GM18870 (cell line): ENCODE data around the gene ATXN2L.
"Not testable (repeated sequence)": the region's sequence is repeated elsewhere in the genome, so short reads cannot be mapped to it uniquely, and the experiment has no call there.

Source experiments
- ATAC-seq: cut with Tn5 transposase; IDR thresholded peaks from one replicate; pipeline ENCODE4 v1.9.1; 2021; ENCODE audit warnings: moderate library complexity; ENCODE audit not compliant: unreplicated experiment

The ATXN2L gene

DNA sequence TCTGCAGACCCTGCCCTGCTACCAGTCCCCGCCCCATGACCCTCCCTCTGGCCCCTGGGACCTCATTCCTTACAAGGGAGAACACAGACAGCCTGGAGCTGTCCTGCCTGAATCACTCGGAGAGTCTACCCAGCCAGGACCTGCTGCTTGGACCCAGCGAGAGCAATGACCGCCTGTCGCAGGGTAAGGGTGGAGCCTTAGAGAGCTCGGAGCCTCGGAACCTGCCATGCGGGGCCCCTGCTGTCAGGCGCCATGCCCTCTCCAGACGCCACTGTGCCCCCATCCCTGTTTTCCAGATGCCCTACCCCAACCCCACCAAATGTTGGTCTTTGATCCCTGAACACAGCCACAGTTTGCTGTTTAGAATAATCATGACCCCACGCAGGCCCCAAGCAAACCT lies 46.4 kb downstream of the ATXN2L start:
- ATAC-seq = no peak

DNA sequence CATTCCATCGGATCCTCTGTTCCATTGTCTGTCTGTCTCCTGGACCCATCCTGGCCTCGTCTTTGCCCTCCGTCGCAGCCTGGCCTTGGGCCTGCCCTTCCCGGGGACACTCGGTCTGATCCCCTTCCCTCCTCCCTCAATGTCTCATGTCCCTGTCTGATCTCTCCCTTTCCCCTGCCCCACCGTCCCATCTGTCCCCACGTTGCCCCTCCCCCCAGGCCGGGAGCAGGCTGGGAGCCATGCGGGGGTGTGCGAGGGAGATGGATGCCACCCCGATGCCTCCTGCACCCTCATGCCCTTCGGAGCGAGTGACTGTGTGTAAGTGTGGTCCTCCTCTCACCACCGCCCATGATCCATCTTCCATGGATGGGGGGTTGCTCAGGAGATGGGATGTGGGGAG lies 50.2 kb downstream of the ATXN2L start:
- ATAC-seq = no peak

DNA sequence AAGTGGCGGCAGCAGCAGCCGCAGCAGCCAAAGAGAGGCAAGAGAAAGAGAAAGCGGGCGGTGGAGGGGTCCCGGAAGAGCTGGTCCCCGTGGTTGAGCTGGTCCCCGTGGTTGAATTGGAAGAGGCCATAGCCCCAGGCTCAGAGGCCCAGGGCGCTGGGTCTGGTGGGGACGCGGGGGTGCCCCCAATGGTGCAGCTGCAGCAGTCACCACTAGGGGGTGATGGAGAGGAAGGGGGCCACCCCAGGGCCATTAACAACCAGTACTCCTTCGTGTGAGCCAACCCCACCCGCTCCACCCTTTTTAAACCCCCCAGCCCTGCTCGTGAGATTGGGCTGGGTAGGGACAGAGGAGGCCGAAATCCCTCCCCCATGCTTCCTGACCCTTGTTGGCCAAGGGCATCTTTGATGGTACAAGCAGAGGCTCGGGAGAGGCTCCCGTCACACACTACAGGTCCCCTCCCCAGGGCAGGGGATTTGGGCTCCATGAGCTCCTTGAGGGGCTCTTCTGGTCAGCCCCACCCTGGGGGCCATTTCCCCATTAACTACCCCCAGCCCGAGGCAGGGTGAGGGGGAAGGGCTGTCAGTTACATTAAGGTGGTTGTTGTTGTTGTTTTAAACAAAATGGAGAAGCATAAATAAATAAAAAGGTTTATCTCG lies 50.9 kb downstream of the ATXN2L start:
- no peak for ATAC-seq

DNA sequence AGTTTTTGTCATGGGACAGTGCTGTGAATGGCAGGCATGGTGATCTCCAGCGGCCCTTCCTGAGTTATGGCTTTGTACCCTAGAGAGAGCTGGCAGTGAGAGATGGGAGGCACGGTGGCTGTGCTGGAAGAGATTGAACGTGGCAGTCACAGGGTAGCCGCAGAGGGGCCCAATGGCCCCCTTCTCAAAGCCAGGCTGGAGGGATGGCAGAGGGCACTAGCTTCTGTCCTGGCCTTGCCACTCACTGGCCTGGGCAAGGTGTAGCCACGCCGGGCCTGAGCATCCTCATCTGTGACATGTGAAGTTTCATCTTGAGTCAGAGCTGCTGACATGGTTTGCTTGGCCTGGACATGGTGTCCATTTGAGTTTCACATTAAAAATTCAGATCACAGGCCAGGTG lies 51.6 kb downstream of the ATXN2L start:
- ATAC-seq = no peak

DNA sequence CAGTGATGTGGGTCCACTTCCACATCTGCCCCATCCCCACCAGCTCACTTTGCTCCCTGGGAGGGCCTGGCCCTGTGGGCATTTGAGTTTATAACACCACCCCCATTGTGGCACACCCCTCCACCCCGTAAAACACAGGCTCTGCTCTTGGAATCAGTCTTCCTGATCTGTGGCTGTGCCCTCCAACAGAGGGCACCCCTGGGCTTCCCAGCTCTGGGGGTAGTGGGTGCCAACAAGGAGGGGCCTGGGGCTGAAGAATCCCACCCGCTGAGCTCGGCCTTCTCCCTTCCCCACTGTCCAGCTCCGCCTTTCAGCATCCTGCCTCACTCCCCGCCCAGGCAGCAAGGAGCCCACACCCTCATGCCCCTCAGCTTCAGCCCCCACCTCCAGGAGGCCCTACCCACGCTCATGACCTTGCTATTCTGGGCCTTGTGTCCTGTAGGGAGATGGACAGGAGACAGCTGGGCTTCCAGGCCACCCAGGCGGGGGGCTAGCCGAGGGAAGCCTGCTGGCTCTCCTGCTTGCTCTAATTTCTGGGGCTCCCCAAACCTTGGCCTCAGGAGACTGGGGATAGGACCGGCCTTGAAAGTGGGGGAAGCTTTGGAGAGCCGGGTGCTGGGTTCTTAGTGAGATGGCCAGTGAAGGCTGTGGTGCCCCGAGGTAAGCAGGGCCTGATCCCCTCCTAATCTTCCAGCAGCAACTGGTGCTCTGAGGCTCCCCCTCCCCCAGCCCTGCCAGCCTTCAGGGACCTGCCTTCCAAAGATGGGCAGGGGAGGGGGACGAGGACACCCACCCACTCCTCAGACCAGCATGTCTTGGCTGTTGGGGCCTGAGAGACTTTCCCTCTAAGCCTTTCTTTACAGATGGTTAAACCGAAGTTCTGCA lies 52.6 kb downstream of the ATXN2L start:
- no peak for ATAC-seq

DNA sequence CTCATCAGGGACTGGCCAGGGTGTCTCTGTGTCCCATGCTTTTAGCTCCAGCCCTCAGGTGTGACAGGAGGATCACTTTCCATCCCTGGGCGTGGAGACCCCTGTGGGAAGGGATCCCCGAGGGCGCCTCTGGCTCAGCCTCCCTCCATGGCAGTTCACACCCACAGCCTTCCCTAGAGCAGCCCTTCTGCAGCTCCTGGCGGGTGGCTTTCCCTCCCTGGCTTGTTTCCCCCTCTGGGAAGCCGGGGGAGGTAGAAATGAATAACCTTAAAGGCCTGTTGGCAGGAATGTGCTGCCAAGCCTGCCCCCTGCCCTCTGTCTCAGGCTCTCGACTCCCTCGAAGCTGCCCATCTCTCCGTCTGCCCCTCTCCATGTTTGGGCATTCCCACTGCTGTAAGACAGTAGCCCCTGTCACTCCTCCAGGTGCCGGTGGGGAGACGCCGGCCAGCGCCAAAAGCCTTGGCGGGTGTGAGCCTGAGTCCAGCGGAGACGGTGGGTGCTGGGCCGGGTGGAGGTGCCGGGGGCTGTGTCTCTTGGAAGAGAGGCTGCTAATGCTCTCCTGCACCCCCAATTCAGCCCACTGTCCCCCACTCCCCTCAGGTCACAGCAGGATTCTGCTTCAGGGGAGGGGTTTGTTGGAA lies 53.3 kb downstream of the ATXN2L start:
- no peak for ATAC-seq

DNA sequence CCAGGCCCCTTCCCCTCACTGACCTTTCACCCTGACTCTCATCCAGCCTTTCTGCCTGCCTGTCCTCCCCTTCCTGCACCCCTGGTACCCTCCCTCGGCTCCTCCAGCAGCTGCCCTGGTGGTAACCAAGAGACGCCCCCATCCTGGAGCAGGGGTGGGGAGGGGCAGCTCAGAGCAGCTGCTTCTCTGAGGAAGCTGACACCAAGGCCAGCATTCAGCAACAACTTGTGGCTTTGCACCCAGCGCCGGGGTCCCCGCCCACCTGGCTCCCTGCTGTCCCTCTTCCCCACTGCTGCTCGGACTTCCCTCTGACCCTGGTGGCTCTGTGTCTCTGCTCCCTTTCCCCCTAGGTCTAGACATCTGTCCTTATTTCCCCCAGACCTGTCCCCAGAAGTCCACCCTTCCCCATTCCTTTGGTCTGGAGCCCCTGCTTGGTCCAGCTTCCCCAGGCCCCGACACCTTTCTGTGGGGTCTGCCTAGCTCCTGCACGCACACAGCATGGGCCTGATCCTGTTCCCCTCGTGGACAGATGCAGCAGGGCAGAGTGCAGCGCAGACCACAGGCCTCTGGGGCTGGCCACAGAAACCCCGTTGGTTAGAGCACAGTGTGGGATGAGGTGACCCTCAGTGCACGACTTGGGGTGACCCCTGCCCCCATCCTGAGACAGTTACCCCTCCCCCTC lies 54.3 kb downstream of the ATXN2L start:
- ATAC-seq = no peak

DNA sequence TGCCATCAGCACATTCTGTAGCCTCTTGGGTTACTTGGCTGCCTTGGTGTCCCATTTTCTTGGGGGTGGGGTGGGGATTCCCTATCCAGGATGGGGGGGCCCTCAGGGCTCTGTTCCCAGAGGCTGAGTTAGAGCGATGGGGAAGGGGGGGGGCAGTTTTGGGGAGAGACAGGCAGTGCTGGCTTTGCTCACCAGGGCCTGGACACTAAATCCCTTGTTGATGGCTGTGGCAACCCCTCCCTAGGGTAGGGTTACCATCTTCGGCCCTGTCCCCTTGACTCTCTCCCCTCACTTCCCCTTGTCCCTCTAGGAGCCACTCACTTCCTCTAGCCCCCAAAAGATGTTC lies 54.8 kb downstream of the ATXN2L start:
- ATAC-seq = no peak

DNA sequence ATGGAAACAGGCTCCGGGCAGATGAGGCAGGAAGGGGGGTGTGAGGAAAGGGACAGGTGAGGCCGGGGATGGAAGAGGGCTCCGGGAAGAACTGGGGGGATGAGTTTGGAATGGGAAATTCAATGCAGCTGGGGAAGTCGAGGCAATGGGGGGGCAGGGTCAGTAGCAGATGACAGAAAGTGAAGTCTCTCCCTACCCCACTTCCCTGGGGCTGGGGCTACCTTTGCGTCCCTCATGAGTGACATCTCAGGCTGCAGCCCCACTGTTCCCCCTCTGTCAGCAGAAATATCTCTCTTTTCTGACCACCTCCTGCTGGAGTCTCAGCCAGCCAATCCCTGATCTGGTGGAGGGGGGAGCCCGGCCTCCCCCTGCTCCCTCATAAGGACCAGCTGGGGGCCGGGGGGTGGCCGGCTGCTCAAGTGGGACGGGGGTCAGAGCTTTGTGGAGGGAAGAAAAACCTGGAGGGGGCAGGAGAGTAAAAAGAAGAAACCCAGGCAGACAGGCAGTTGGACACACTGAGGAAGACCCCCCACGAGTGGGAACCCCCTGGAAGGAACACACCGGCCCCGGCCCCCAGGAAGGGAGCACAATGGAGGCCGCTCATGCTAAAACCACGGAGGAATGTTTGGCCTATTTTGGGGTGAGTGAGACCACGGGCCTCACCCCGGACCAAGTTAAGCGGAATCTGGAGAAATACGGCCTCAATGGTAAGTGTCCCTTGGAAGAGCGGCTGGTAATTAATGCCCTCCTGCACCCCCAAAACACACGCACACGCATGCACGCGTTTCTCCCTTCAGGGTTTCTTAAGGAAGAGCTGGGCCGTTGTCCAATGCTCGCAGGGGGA lies 55.5 kb downstream of the ATXN2L start, which contains the start of gene ATP2A1:
ATP2A1 (plus strand) TSS at position 406 of the 844 bp plus-strand sequence; CDS start at position 590, 184 bp downstream.
- ATAC-seq = no peak

DNA sequence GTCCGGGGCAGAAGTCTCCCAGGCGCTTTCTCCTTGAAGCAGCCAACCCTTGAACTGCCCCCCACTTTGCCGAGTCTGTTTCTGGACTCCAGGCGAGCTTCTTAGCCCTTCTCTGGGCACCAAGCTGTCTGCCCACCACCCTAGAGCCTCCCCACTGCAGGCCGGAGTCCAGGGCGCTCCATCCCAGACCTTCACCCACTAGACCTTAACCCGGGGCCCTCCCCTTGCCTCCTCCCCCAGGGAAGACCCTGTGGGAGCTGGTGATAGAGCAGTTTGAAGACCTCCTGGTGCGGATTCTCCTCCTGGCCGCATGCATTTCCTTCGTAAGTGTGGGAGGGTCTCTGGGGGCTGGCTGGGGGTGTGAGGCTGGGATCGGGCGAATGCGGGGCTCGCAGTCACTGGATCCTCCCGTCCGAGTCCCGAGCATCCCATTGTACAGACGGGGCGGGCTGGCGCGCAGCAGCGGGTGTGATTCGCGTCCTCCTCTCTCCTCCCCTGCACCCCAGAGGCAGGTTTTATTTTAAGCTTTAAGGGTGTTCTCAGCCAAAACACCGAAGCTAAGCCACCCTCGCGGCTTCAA lies 56.6 kb downstream of the ATXN2L start:
- ATAC-seq = no peak

DNA sequence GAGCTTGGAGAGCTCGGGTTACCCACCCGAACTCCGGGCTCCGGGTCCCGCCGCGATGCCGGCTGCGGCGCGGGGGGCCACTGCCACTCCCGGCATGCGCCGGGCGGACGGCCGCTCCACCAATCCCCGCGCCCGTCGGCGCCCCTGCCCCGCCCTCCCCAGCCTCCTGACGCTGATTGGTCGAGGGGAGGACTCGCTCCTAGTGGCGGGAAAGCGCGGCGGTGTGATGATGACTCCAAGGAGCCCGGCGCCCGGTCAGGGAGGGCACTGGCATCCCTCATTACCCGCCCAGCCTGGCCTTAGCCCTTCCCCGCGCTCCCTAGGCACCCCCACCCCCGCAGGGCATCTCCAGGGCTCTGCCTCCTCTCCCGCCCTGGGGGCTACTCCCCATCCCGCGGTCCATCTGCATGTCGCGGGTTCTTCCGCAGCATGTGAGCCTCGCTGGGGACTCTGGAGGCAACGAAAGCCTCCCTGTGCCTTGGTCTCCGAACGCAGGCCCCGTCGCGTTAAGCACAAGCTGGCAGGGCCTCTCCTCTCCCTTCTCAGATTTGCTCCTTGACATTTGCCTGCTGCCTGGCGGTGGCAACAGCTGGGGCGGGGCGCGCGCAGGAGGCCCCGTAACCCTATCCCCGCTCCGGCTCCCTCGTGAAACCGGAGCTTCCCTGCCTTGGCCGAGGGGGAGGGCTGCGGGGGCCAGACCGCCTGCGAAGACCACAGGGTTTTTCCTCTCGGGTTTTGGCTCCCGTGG lies 57.2 kb downstream of the ATXN2L start:
- no peak for ATAC-seq

DNA sequence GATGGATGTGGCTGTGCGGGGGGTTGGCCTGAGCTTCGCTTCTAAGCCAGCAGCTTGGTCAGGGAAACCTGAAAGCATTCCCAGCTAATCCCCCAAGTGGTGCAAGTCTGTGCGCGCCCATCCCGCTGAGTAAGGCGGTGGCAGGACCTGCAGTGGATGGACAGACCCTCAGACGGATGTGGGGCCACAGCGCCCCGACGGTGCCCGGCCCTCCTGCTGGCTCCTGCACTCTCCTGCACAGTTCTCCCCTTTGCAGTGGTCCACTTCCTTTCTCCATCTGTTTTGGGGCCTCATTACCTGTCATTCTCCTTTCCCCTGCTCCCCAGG lies 57.8 kb downstream of the ATXN2L start:
- no peak for ATAC-seq

DNA sequence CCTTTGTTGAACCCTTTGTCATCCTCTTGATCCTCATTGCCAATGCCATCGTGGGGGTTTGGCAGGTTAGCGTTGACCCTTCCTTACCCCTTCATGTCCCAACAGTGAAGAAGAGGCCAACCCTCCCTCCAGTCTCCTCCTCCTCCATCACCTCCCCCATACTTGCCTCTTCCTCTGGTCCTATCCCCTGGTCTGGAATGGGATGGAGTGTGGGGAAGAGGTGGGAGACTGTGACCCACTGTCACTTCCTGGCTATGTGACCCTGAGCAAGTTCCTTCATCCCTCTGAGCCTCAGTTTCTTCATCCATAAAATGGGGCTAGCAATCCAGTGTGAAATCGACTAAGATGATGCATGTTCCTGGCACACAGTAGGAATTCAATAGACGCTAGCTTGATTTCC lies 58.2 kb downstream of the ATXN2L start:
- ATAC-seq = no peak

DNA sequence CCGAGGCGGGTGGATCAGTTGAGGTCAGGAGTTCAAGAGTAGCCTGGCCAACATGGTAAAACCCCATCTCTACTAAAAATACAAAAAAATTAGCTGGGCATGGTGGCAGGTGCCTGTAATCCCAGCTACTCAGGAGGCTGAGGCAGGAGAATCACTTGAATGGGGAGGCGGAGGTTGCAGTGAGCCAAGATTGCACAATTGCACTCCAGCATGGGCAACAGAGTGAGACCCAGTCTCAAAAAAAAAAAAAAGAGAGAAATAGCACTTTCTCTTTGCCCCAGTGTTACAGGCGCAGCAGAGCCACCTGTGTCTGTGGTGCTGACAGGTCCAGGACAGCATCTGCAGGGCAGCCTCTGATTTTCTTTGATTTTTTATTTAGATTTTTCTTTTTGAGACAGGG lies 58.8 kb downstream of the ATXN2L start:
- ATAC-seq = not testable (repeated sequence)

DNA sequence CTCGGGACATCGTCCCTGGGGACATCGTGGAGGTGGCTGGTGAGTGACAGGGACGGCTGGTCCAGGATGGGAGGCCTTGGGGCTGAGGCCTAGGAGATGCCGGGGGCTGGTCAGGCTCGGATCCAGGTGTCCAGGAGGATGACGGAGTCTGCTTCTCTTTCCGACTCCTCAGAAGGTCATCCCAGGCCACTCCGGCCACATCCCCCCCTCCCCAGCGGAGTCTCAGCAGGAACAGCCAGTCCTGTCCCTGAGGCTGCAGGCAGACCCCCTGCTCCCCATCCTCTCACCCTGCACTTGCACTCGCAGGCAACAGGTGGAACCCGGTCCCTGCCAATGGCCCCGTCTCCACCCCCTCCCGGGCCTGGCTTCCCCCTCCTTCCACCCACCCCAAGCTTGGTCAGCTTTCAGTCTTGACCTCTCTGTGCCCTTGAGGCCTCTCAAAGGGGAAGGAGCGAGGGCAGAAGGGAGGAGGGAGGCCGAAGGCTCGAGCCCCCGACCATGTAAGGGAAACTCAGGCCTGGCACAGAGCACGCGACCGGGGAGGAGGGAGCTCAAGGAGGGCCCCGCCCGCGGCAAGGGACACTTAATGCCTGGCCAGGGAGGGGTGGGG lies 59.9 kb downstream of the ATXN2L start:
- ATAC-seq = no peak

DNA sequence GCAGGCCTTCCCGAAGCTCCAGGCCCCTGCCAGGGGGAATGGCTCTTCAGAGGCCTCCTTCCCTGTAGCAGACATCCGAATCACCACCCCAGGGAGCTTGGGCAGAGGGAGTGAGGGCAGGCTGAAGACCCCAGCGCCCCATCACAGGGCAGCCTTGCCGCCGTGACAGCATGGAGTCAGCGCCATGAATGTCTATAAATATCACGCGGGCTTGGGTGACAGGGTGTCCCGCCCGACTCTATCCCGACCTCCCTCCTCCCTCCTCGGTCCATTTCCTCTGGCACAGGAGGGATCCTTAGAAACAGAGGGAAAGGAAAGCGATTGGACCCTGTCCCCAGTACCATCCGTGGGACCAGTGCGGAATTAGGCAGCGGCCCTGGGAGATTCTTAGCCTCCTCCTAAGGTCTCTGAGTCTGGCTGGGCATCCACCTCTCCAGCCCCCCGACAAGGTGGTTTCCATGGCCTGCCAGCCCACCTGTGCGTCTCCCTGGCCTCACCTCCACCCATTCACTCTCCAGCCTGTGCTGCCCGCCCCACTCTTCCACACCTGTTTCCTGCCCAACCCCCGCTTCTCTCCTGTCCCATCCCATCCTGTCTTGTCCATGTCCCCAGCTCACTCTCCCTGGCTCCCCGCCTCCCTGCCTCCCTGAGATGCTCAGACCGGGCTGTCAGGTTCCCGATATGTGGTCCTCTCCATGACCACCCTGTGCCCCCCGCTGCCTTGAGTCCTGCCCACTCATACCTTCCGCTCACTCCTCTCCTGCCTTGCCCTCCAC lies 60.6 kb downstream of the ATXN2L start:
- ATAC-seq = no peak

DNA sequence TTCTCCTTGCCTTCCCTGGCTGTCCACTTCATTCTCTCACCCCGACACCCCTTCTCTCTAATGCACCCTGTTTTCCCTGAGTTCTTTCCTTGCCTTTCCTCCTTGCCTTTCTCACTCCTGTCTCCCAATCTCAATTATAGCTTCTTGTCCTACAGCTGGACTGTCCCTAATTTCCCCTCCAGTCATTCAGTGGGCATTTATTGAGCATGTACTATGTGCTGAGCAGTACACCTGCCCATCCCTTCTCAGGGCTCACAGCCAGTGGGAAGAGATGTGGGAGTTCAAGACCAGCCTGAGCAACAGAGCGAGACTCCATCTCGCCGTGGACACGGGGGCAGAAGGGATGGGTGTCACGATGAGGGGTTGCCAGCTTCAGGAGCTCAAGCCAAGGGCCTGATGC lies 61.2 kb downstream of the ATXN2L start:
- ATAC-seq = no peak
